Measurements from ENCODE around the gene CXCL14.

Gene CXCL14

GRCh38 chr5:135584276-135584675 lies 5.5 kb upstream of the CXCL14 start:
- TF ChIP-seq CTCF (IDR thresholded peaks at IDR 0.05; ENCODE audit: insufficient read depth, low read depth, low read length, missing control alignments) = no peak
- no peak overlapping the region for H3K4me3 ChIP-seq (ENCODE audit: low read depth, low read length)
- no peak for DNase-seq (ENCODE audit: low read depth)

- no peak overlapping the region for H3K4me3 ChIP-seq (ENCODE audit: low read depth, low read length)
- TF ChIP-seq CTCF (IDR thresholded peaks at IDR 0.05; ENCODE audit: insufficient read depth, low read depth, low read length, missing control alignments) = no peak
- DNase-seq (ENCODE audit: low read depth) = no peak
Observed at GRCh38 chr5:135582099-135582781, 3.4 kb upstream of the CXCL14 start.

- TF ChIP-seq CTCF (IDR thresholded peaks at IDR 0.05; ENCODE audit: insufficient read depth, low read depth, low read length, missing control alignments) = no peak
- no peak overlapping the region for H3K4me3 ChIP-seq (ENCODE audit: low read depth, low read length)
- no peak for DNase-seq (ENCODE audit: low read depth)
Observed at GRCh38 chr5:135578305-135578684, 496 bp downstream of the CXCL14 start.

- no peak for DNase-seq (ENCODE audit: low read depth)
- no peak overlapping the region for H3K4me3 ChIP-seq (ENCODE audit: low read depth, low read length)
- TF ChIP-seq CTCF (IDR thresholded peaks at IDR 0.05; ENCODE audit: insufficient read depth, low read depth, low read length, missing control alignments) = no peak
Observed at GRCh38 chr5:135577421-135577820, 1.4 kb downstream of the CXCL14 start.

GRCh38 chr5:135576075-135576599 lies 2.7 kb downstream of the CXCL14 start:
- TF ChIP-seq CTCF (IDR thresholded peaks at IDR 0.05; ENCODE audit: insufficient read depth, low read depth, low read length, missing control alignments) = no peak
- no peak for DNase-seq (ENCODE audit: low read depth)
- no peak overlapping the region for H3K4me3 ChIP-seq (ENCODE audit: low read depth, low read length)

- DNase-seq (ENCODE audit: low read depth) = no peak
- no peak overlapping the region for H3K4me3 ChIP-seq (ENCODE audit: low read depth, low read length)
- no peak for TF ChIP-seq CTCF (IDR thresholded peaks at IDR 0.05; ENCODE audit: insufficient read depth, low read depth, low read length, missing control alignments)
Observed at GRCh38 chr5:135574493-135574892, 4.3 kb downstream of the CXCL14 start.

GRCh38 chr5:135571902-135572301 lies 6.9 kb downstream of the CXCL14 start:
- no peak for TF ChIP-seq CTCF (IDR thresholded peaks at IDR 0.05; ENCODE audit: insufficient read depth, low read depth, low read length, missing control alignments)
- peak; percentile 27 for DNase-seq (ENCODE audit: low read depth)
- no peak overlapping the region for H3K4me3 ChIP-seq (ENCODE audit: low read depth, low read length)

Measured in GM12865 (cell line).